GM23248 (cell line): ENCODE data around the gene DACH2. TPM values are rescaled to one million over a fixed set of nuclear protein-coding genes. Genes with fewer than 3 reads are reported as not detected.

Experiments
- DNase-seq: peaks from one replicate; pipeline ENCODE4 v3.0.0-alpha.2; 2015
- H2AFZ ChIP-seq: fragments of 200-600 bp; sonication (generic); 2 replicates; pipeline ENCODE4 v1.6.1; 2016; ENCODE audit warnings: antibody characterized with exemption
- H3F3A ChIP-seq: fragments of 200-600 bp; sonication (generic); 2 replicates; pipeline ENCODE4 v1.6.1; 2016; ENCODE audit warnings: mild to moderate bottlenecking, antibody characterized with exemption, mixed run types; ENCODE audit not compliant: insufficient read depth
- H3K27ac ChIP-seq: fragments of 200-600 bp; sonication (generic); 2 replicates; pipeline ENCODE4 v1.5.1; 2016; ENCODE audit warnings: mild to moderate bottlenecking
- H3K27me3 ChIP-seq: fragments of 200-600 bp; sonication (generic); replicated peaks from 2 replicates; pipeline ENCODE4 v1.6.1; 2016; ENCODE audit warnings: mild to moderate bottlenecking; ENCODE audit not compliant: insufficient read depth
- H3K36me3 ChIP-seq: fragments of 200-600 bp; sonication (generic); 2 replicates; pipeline ENCODE4 v1.6.1; 2016; ENCODE audit warnings: low read depth, mild to moderate bottlenecking
- H3K4me1 ChIP-seq: fragments of 200-600 bp; sonication (generic); 2 replicates; pipeline ENCODE4 v1.6.1; 2016; ENCODE audit warnings: mild to moderate bottlenecking; ENCODE audit not compliant: insufficient read depth
- H3K4me2 ChIP-seq: fragments of 200-600 bp; sonication (generic); one replicate; pipeline ENCODE4 v1.6.1; 2016; ENCODE audit warnings: mild to moderate bottlenecking; ENCODE audit not compliant: unreplicated experiment
- H3K4me3 ChIP-seq: fragments of 200-600 bp; sonication (generic); 2 replicates; pipeline ENCODE4 v1.5.1; 2016; ENCODE audit warnings: mild to moderate bottlenecking
- H3K79me2 ChIP-seq: fragments of 200-600 bp; sonication (generic); 2 replicates; pipeline ENCODE4 v1.6.1; 2016; ENCODE audit warnings: mild to moderate bottlenecking; ENCODE audit not compliant: insufficient read depth
- H3K9ac ChIP-seq: fragments of 200-600 bp; sonication (generic); 2 replicates; pipeline ENCODE4 v1.6.1; 2016; ENCODE audit warnings: mild to moderate bottlenecking
- H3K9me2 ChIP-seq: fragments of 200-600 bp; sonication (generic); 2 replicates; pipeline ENCODE4 v1.6.1; 2016; ENCODE audit warnings: mixed run types, mild to moderate bottlenecking, moderate library complexity; ENCODE audit not compliant: insufficient read depth
- H3K9me3 ChIP-seq: fragments of 200-600 bp; sonication (generic); one replicate; pipeline ENCODE4 v1.6.1; 2017; ENCODE audit warnings: low read depth
- H4K20me1 ChIP-seq: fragments of 200-600 bp; sonication (generic); 2 replicates; pipeline ENCODE4 v1.6.0; 2016; ENCODE audit not compliant: insufficient read depth
- EZH2 ChIP-seq: fragments of 200-600 bp; sonication (generic); IDR thresholded peaks from 2 replicates; pipeline ENCODE4 v1.6.1; 2018; ENCODE audit warnings: antibody characterized with exemption, mild to moderate bottlenecking; ENCODE audit not compliant: insufficient read depth, poor library complexity, severe bottlenecking
- EZH2phosphoT487 ChIP-seq: fragments of 200-600 bp; sonication (generic); IDR thresholded peaks from 2 replicates; pipeline ENCODE4 v1.6.1; 2018; ENCODE audit warnings: antibody characterized with exemption, moderate library complexity, mild to moderate bottlenecking, low read depth; ENCODE audit not compliant: insufficient read depth
- WGBS, 2 experiments: methylation state at CpG; one replicate each; pipeline ENCODE4 v1.1.6; 2015 to 2017; ENCODE audit warnings: low lambda C conversion rate in 2 of 2, low coverage in 1 of 2; ENCODE audit errors: missing lambda C conversion rate in 2 of 2; 5-methylcytosine and 5-hydroxymethylcytosine counted together
- in situ Hi-C: fragments of 300-500 bp; cut with MboI; formaldehyde crosslinking; loops from 2 replicates; pipeline ENCODE4 v1.15.0; 2020
- polyA plus RNA-seq: library from polyadenylated mRNA; unstranded; fragments of >200 nt; fragmentation: Nextera tagmentation; extraction: Ambion mirVana; gene quantifications from 2 replicates; pipeline ENCODE4 v1.2.1, GENCODE V29; 2016
- total RNA-seq: library from RNA; depleted of rRNA; stranded (reverse); fragments of >200 nt; shearing (Covaris generic); gene quantifications from 2 replicates; pipeline ENCODE4 v1.2.3, GENCODE V29; 2014

DACH2 gene
- total and polyA plus RNA-seq, 2 experiments from 2014 or later: not detected

DNA sequence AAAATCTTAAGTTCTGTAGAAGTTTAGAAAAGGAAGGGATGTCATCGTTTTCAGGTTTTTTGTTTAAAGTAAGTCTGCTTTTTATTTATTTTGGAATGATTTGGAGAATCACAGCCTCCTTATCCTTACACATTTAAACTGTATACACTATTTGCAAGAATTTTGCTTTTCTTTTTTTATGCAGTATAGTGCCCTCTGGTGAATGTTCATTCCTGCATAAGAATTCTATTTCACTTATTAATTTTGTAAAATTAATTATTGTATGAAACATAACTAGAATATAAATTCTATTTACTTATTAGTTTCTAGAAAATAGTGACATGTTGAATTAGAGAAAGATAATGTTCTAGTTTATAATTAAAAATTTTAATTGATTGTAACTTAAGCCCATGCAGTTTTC is 44.6 kb downstream of the DACH2 start:
- no peaks in the 10 kb centered on the region for H3K4me1 ChIP-seq
- H3K9me3 ChIP-seq: no peaks in the 10 kb centered on the region
- TF ChIP-seq EZH2 (no peak), EZH2phosphoT487 (no peak)
- in situ Hi-C loops: no loop called here
- DNase-seq: no peak
- H3K9ac ChIP-seq: no peak overlapping the region
- no peaks in the 10 kb centered on the region for H3K27me3 ChIP-seq
- H3K4me3 ChIP-seq: no peak overlapping the region
- 0 to 11% methylated on average over 1 of the region's 1 CpG for WGBS, 2 experiments
- H3F3A ChIP-seq: no peaks in the 10 kb centered on the region
- no peaks in the 10 kb centered on the region for H3K79me2 ChIP-seq
- H3K9me2 ChIP-seq: no peaks in the 10 kb centered on the region
- H2AFZ ChIP-seq: no peak overlapping the region
- H3K36me3 ChIP-seq: no peaks in the 10 kb centered on the region
- no peak overlapping the region for H3K4me2 ChIP-seq
- H4K20me1 ChIP-seq: no peaks in the 10 kb centered on the region
- H3K27ac ChIP-seq: no peak overlapping the region

DNA sequence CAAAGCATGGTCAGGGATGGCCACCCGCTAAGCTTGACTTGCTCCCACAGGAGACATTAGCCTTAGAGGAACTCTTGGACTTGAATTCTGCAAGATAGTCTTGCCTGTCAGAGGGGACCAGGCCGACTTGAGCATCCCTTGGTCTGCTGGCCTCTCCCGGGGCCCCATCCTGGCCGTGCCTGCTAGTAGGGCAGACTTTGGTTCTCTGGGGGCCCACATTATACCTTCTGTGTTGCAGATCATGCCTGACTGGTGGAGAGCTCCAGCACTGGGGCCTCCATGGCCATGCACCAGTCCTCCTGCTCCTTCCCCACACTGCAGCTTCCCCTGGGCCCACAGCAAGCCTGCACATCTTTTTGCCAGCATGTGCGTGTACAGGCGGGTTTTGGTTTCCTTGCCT is 46.5 kb downstream of the DACH2 start:
- H3K4me2 ChIP-seq: no peak overlapping the region

DNA sequence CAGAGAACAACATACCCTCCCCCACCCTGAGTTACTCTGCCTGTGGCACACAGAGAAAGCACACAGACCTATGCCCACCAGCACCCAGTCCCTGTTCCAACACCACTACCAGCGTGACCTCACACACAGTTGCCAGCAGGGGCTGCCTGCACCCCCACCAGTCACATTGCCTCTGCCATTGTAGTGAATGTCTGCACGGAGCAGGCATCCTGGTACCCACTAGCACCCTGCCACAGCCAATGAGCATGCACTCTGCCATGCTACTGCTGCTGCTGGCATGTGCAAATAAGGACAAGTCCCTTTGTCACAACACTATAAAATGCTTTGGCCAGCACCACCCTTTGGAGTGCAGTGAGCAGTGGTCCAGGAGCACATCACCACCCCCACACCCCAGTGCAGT is 47.1 kb downstream of the DACH2 start:
- Histone ChIP-seq H2AFZ (no peak overlapping the region), H3K9me2 (no peaks in the 10 kb centered on the region), H4K20me1 (no peaks in the 10 kb centered on the region), H3K27me3 (no peaks in the 10 kb centered on the region), H3K79me2 (no peaks in the 10 kb centered on the region), H3K9ac (no peak overlapping the region), H3K4me1 (no peaks in the 10 kb centered on the region), H3K4me3 (no peak overlapping the region), H3K4me2 (no peak overlapping the region), H3F3A (no peaks in the 10 kb centered on the region), H3K36me3 (no peaks in the 10 kb centered on the region), H3K27ac (no peak overlapping the region), H3K9me3 (no peaks in the 10 kb centered on the region)
- WGBS, 2 experiments: 14 to 32% methylated on average over 2 of the region's 2 CpGs
- no peak for DNase-seq
- TF ChIP-seq EZH2: no peak
- in situ Hi-C loops: no loop called here

More for the DNA sequence above, 46.5 kb downstream of the DACH2 start:
- Histone ChIP-seq H3F3A (no peaks in the 10 kb centered on the region), H3K79me2 (no peaks in the 10 kb centered on the region), H4K20me1 (no peaks in the 10 kb centered on the region), H3K9ac (no peak overlapping the region), H3K27ac (no peak overlapping the region), H3K9me3 (no peaks in the 10 kb centered on the region), H3K4me1 (no peaks in the 10 kb centered on the region), H3K27me3 (no peaks in the 10 kb centered on the region), H2AFZ (no peak overlapping the region), H3K36me3 (no peaks in the 10 kb centered on the region), H3K9me2 (no peaks in the 10 kb centered on the region), H3K4me3 (no peak overlapping the region)
- TF ChIP-seq EZH2: no peak
- TF ChIP-seq EZH2phosphoT487: no peak
- in situ Hi-C loops: no loop called here
- DNase-seq: no peak
- WGBS, 2 experiments: 53 to 81% methylated on average over 2 to 4 of the region's 6 CpGs

DNA sequence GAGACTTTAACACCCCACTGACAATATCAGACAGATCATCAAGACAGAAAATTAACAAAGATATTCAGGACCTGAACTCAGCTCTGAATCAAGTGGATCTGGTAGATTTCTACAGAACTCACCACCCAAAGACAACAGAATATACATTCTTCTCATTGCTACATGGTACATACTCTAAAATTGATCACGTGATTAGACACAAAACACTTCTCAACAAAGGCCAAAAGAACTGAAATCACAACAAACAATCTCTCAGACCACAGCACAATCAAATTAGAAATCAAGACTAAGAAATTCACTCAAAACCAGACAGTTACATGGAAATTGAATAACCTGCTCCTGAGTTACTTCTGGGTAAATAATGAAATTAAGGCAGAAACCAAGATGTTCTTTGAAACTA is 49.6 kb downstream of the DACH2 start:
- Histone ChIP-seq H3K27ac (no peak overlapping the region), H3K79me2 (no peaks in the 10 kb centered on the region), H3K4me3 (no peak overlapping the region), H3K4me2 (no peak overlapping the region), H3K9me2 (no peaks in the 10 kb centered on the region), H2AFZ (no peak overlapping the region), H3F3A (no peaks in the 10 kb centered on the region), H4K20me1 (no peaks in the 10 kb centered on the region), H3K9me3 (no peaks in the 10 kb centered on the region), H3K27me3 (no peaks in the 10 kb centered on the region), H3K36me3 (no peaks in the 10 kb centered on the region), H3K4me1 (no peaks in the 10 kb centered on the region), H3K9ac (no peak overlapping the region)
- DNase-seq: no peak
- WGBS, 2 experiments: 0 to 33% methylated on average over 1 of the region's 1 CpG
- no peak for TF ChIP-seq EZH2
- no peak for TF ChIP-seq EZH2phosphoT487
- in situ Hi-C loops: no loop called here

DNA sequence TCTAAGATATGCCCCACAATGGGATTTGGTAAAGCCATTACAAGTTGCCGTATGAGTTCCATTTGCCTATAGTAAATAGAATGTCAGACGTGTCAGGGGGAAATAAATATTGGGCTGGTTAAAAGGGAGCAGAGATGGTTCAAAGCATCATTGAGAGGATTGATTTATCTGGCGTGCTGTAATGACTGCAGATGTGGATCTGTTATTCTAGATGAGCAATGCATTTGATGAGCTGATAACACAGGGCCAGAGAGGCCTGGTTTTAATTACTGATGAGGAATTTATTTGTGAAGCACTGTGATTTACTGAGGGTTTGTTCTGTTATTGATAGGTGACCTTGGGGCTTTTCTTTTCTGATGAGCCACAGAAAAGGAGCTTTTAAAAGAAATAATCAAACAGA is 62.5 kb downstream of the DACH2 start:
- no peak for DNase-seq
- Histone ChIP-seq H3K79me2 (no peaks in the 10 kb centered on the region), H3K9me2 (no peaks in the 10 kb centered on the region), H3K27ac (no peak overlapping the region), H3K4me3 (no peak overlapping the region), H3K9ac (no peak overlapping the region), H3K9me3 (no peaks in the 10 kb centered on the region), H3K36me3 (no peaks in the 10 kb centered on the region), H3F3A (no peaks in the 10 kb centered on the region), H3K4me2 (no peak overlapping the region), H3K27me3 (no peaks in the 10 kb centered on the region), H2AFZ (no peak overlapping the region), H4K20me1 (no peaks in the 10 kb centered on the region), H3K4me1 (no peaks in the 10 kb centered on the region)
- 0 to 2% methylated on average over 2 to 3 of the region's 3 CpGs for WGBS, 2 experiments
- no peak for TF ChIP-seq EZH2
- no peak for TF ChIP-seq EZH2phosphoT487
- in situ Hi-C loops: no loop called here
